K562 (cell line): ENCODE results near the gene LTA.

Experiments used
- KDM2B ChIP-seq: fragments of 250-450 bp; sonication (Bioruptor Pico); IDR thresholded peaks from 2 replicates; pipeline ENCODE4 v1.8.0; 2021; ENCODE audit warnings: mild to moderate bottlenecking, moderate library complexity
- NR2C1 ChIP-seq, 2 experiments: fragments of 450-650 bp; IDR thresholded peaks; 2 replicates each; pipeline ENCODE4 v1.6.1; 2017; ENCODE audit warnings: mild to moderate bottlenecking in 2 of 2, antibody characterized with exemption in 1 of 2, inconsistent platforms in 1 of 2, missing compliant biosample characterization in 1 of 2, missing genetic modification characterization in 1 of 2
- NR3C1 ChIP-seq: sonication (generic); formaldehyde crosslinking; IDR thresholded peaks from 2 replicates; pipeline ENCODE4 v1.8.1; 2022; ENCODE audit warnings: missing genetic modification reagents
- POLR2A ChIP-seq: fragments of 450-650 bp; conservative IDR thresholded peaks from 2 replicates; pipeline ENCODE4 v1.6.1; 2016
- RAD21 ChIP-seq, 2 experiments: fragments of 250-450 bp in 1 of 2; fragments of 450-650 bp in 1 of 2; sonication (Bioruptor Pico) in 1 of 2; formaldehyde crosslinking in 1 of 2; IDR thresholded peaks in 1 of 2; conservative IDR thresholded peaks in 1 of 2; 2 replicates each; pipeline versions ENCODE4 v1.4.0 to v1.8.0; 2020 to 2022; ENCODE audit warnings: mild to moderate bottlenecking in 2 of 2, moderate library complexity in 1 of 2
- SREBF1 ChIP-seq: fragments of 150-350 bp; IDR thresholded peaks from 2 replicates; pipeline ENCODE4 v1.6.1; 2014; ENCODE audit warnings: antibody characterized with exemption, low read depth, low read length, borderline replicate concordance
- USF2 ChIP-seq: sonication (generic); formaldehyde crosslinking; IDR thresholded peaks from 2 replicates; pipeline ENCODE4 v1.5.0; 2020; ENCODE audit warnings: missing genetic modification reagents
- YY1 ChIP-seq, 3 experiments: IDR thresholded peaks; 2 replicates each; pipeline ENCODE4 v1.6.1; 2011; ENCODE audit warnings: low read length in 2 of 3, mild to moderate bottlenecking in 2 of 3, moderate library complexity in 2 of 3, borderline replicate concordance in 1 of 3, control low read depth in 1 of 3, low read depth in 1 of 3; ENCODE audit not compliant: insufficient read depth in 3 of 3, insufficient replicate concordance in 2 of 3, control insufficient read depth in 1 of 3, insufficient read length in 1 of 3; ENCODE audit errors: extremely low read depth in 1 of 3
- TF ChIP-seq, protein P1 (sequence below), 3 experiments: IDR thresholded peaks in 2 of 3; conservative IDR thresholded peaks in 1 of 3; 2 replicates each; pipeline ENCODE4 v1.5.1; 2011 to 2012; ENCODE audit warnings: low read length in 3 of 3, mild to moderate bottlenecking in 3 of 3, control low read depth in 2 of 3, improper control_type of control experiment in 1 of 3, inconsistent platforms in 1 of 3, low read depth in 1 of 3, mixed read lengths in 1 of 3, moderate library complexity in 1 of 3; ENCODE audit not compliant: insufficient read depth in 2 of 3
- TF ChIP-seq, protein P2 (sequence below): sonication (generic); formaldehyde crosslinking; IDR thresholded peaks from 2 replicates; pipeline ENCODE4 v1.8.0; 2022; ENCODE audit warnings: missing genetic modification reagents, mild to moderate bottlenecking, borderline replicate concordance

DNA sequence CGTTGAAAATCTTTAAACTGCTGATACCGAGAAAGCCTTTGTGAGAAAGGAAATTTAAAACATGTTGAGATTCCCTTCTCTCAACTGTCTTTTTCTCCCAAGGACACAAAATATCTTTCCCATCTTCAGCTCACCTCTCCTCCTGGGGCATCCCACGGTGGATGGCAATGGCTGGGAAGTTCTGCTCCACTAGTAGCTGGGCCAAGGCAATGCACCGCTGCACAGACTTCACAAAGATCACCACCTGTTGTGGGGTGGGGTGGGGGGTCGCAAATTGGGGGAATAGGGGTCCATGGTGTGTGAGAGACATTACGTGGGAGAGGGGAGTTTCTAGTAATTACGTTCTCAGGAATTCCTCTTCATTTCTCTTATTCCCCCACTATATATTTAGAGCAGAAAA is 40.9 kb upstream of the LTA start:
- TF ChIP-seq, protein P1, sequence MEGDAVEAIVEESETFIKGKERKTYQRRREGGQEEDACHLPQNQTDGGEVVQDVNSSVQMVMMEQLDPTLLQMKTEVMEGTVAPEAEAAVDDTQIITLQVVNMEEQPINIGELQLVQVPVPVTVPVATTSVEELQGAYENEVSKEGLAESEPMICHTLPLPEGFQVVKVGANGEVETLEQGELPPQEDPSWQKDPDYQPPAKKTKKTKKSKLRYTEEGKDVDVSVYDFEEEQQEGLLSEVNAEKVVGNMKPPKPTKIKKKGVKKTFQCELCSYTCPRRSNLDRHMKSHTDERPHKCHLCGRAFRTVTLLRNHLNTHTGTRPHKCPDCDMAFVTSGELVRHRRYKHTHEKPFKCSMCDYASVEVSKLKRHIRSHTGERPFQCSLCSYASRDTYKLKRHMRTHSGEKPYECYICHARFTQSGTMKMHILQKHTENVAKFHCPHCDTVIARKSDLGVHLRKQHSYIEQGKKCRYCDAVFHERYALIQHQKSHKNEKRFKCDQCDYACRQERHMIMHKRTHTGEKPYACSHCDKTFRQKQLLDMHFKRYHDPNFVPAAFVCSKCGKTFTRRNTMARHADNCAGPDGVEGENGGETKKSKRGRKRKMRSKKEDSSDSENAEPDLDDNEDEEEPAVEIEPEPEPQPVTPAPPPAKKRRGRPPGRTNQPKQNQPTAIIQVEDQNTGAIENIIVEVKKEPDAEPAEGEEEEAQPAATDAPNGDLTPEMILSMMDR (IDR thresholded peaks at IDR 0.05 in 2 of 3, conservative IDR thresholded peaks at IDR 0.05 in 1 of 3; ENCODE audit: insufficient read depth in 2 of 3, low read depth in 1 of 3, low read length in 3 of 3): no peak
- no peak for TF ChIP-seq NR3C1 (CRISPR knock-in tag)
- TF ChIP-seq NR2C1 (IDR thresholded peaks at IDR 0.05): no peak
- no peak for TF ChIP-seq NR2C1 (tag; IDR thresholded peaks at IDR 0.05)
- TF ChIP-seq SREBF1: no peak
- TF ChIP-seq, protein P2, sequence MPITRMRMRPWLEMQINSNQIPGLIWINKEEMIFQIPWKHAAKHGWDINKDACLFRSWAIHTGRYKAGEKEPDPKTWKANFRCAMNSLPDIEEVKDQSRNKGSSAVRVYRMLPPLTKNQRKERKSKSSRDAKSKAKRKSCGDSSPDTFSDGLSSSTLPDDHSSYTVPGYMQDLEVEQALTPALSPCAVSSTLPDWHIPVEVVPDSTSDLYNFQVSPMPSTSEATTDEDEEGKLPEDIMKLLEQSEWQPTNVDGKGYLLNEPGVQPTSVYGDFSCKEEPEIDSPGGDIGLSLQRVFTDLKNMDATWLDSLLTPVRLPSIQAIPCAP: no peak
- TF ChIP-seq USF2 (CRISPR knock-in tag): no peak
- TF ChIP-seq KDM2B (CRISPR knock-in tag): no peak
- no peak for TF ChIP-seq YY1 (IDR thresholded peaks at IDR 0.05; ENCODE audit: borderline replicate concordance in 1 of 3, control insufficient read depth in 1 of 3, extremely low read depth in 1 of 3, insufficient read depth in 3 of 3, insufficient read length in 1 of 3, insufficient replicate concordance in 2 of 3, low read depth in 1 of 3, low read length in 2 of 3)
- peak; percentile 23; the same call in 1 of the 2 replicates for TF ChIP-seq POLR2A
- no peak for TF ChIP-seq RAD21 (CRISPR knock-in tag; conservative IDR thresholded peaks at IDR 0.05 in 1 of 2, IDR thresholded peaks at IDR 0.05 in 1 of 2)
